Mesenchymal stem cell (in vitro differentiated cells and primary cell): Measurements from ENCODE around the gene TRPM3.
A peak's percentile ranks its signal among the peaks of the same experiment; 100 is the strongest.

Experiments used
- DNase-seq: peaks from one replicate; pipeline ENCODE4 v3.0.0-alpha.2; 2013
- H2AFZ ChIP-seq: one replicate; pipeline ENCODE4 v1.6.1; 2013; ENCODE audit warnings: low read depth, mild to moderate bottlenecking, control low read depth, inconsistent platforms, low read length, moderate library complexity
- H2AK5ac ChIP-seq: 2 replicates; pipeline ENCODE4 v1.6.1; 2013; ENCODE audit warnings: low read length, moderate library complexity, mild to moderate bottlenecking, inconsistent platforms; ENCODE audit not compliant: severe bottlenecking
- H2BK120ac ChIP-seq: one replicate; pipeline ENCODE4 v1.6.1; 2013; ENCODE audit warnings: low read depth, mild to moderate bottlenecking, inconsistent platforms, low read length, moderate library complexity
- H2BK12ac ChIP-seq, 2 experiments: one replicate each; pipeline ENCODE4 v1.6.1; 2013; ENCODE audit warnings: inconsistent platforms in 2 of 2, low read length in 2 of 2, mild to moderate bottlenecking in 2 of 2, moderate library complexity in 2 of 2, control low read depth in 1 of 2
- H2BK15ac ChIP-seq: one replicate; pipeline ENCODE4 v1.6.1; 2013; ENCODE audit warnings: mild to moderate bottlenecking, low read depth, inconsistent platforms; ENCODE audit not compliant: poor library complexity, severe bottlenecking
- H2BK5ac ChIP-seq: 2 replicates; pipeline ENCODE4 v1.6.1; 2013; ENCODE audit warnings: low read depth, mild to moderate bottlenecking, low read length, control low read depth, inconsistent platforms; ENCODE audit not compliant: poor library complexity, severe bottlenecking
- H3K14ac ChIP-seq, 2 experiments: one replicate each; pipeline ENCODE4 v1.6.1; 2013; ENCODE audit warnings: inconsistent platforms in 2 of 2, low read length in 2 of 2, control low read depth in 1 of 2, mild to moderate bottlenecking in 1 of 2, moderate library complexity in 1 of 2
- H3K18ac ChIP-seq, 2 experiments: one replicate each; pipeline ENCODE4 v1.6.1; 2013; ENCODE audit warnings: inconsistent platforms in 2 of 2, low read length in 2 of 2, control low read depth in 1 of 2, low read depth in 1 of 2, mild to moderate bottlenecking in 1 of 2
- H3K23ac ChIP-seq, 2 experiments: one replicate each; pipeline ENCODE4 v1.6.1; 2013; ENCODE audit warnings: inconsistent platforms in 2 of 2, low read length in 2 of 2, mild to moderate bottlenecking in 2 of 2, moderate library complexity in 2 of 2, control low read depth in 1 of 2
- H3K27ac ChIP-seq: 2 replicates; pipeline ENCODE4 v1.5.1; 2013; ENCODE audit warnings: mild to moderate bottlenecking, moderate library complexity, low read length, control low read depth, inconsistent platforms; ENCODE audit not compliant: poor library complexity, severe bottlenecking
- H3K27me3 ChIP-seq, 2 experiments: 2 replicates each; pipeline versions ENCODE4 v1.6.1 to v1.7.0; 2013; ENCODE audit warnings: low read length in 2 of 2, mild to moderate bottlenecking in 2 of 2, moderate library complexity in 2 of 2, control low read depth in 1 of 2, inconsistent platforms in 1 of 2; ENCODE audit not compliant: control insufficient read depth in 1 of 2, insufficient read depth in 1 of 2
- H3K36me3 ChIP-seq, 2 experiments: 2 replicates each; pipeline versions ENCODE4 v1.6.1 to v1.7.0; 2013; ENCODE audit warnings: low read length in 2 of 2, control low read depth in 1 of 2, inconsistent platforms in 1 of 2, low read depth in 1 of 2, mild to moderate bottlenecking in 1 of 2; ENCODE audit not compliant: insufficient read depth in 2 of 2, control insufficient read depth in 1 of 2
- H3K4ac ChIP-seq, 2 experiments: one replicate each; pipeline ENCODE4 v1.6.1; 2013; ENCODE audit warnings: inconsistent platforms in 2 of 2, low read length in 2 of 2, mild to moderate bottlenecking in 2 of 2, moderate library complexity in 2 of 2, control low read depth in 1 of 2, low read depth in 1 of 2
- H3K4me1 ChIP-seq: 2 replicates; pipeline ENCODE4 v1.6.1; 2013; ENCODE audit warnings: low read depth, low read length, control low read depth; ENCODE audit not compliant: control insufficient read depth, insufficient read depth
- H3K4me2 ChIP-seq: 2 replicates; pipeline ENCODE4 v1.6.1; 2013; ENCODE audit warnings: low read length, mild to moderate bottlenecking, inconsistent platforms; ENCODE audit not compliant: poor library complexity, severe bottlenecking
- H3K4me3 ChIP-seq, 2 experiments: 2 replicates each; pipeline versions ENCODE4 v1.5.1 to v1.7.0; 2013; ENCODE audit warnings: low read length in 2 of 2, mild to moderate bottlenecking in 2 of 2, control low read depth in 1 of 2, low read depth in 1 of 2; ENCODE audit not compliant: insufficient read depth in 1 of 2
- H3K79me1 ChIP-seq: replicated peaks from 2 replicates; pipeline ENCODE4 v1.6.1; 2013; ENCODE audit warnings: mild to moderate bottlenecking, control low read depth, low read length, inconsistent platforms; ENCODE audit not compliant: poor library complexity, severe bottlenecking
- H3K9ac ChIP-seq: 2 replicates; pipeline ENCODE4 v1.7.0; 2013; ENCODE audit warnings: mild to moderate bottlenecking, low read length, moderate library complexity
- H3K9me3 ChIP-seq: 2 replicates; pipeline ENCODE4 v1.7.0; 2013; ENCODE audit warnings: mild to moderate bottlenecking, low read length; ENCODE audit not compliant: control insufficient read depth
- H4K8ac ChIP-seq: one replicate; pipeline ENCODE4 v1.6.1; 2013; ENCODE audit warnings: inconsistent platforms, mild to moderate bottlenecking, low read length, moderate library complexity
- H4K91ac ChIP-seq: one replicate; pipeline ENCODE4 v1.6.1; 2013; ENCODE audit warnings: mild to moderate bottlenecking, low read length, inconsistent platforms
- WGBS: methylation state at CpG from one replicate; pipeline ENCODE4 v1.1.7; 2013; ENCODE audit warnings: mixed read lengths; 5-methylcytosine and 5-hydroxymethylcytosine counted together

The TRPM3 gene

DNA sequence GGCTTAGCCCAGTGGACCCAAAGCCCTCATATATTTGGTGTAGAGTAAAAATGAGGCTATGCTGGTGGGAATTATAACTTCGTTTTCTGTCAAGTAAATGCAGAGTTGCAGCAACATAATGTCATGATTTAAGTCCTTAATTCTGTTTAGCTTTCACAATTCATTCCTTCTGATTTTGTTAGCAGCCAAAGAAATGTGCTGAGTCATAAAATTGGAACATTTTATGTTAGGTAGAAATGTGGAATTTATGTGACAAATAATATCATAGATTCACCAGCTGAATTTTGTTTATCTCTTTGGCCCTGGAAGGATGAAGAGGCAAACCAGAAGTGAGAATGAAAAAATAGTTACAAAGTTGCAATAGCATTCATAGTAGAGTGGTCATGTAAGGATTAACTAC, 247.0 kb downstream of the TRPM3 start:
- Histone ChIP-seq H4K8ac (no peak overlapping the region), H3K4me1 (no peaks in the 10 kb centered on the region), H3K9ac (no peak overlapping the region), H3K4ac (no peak overlapping the region), H2BK12ac (no peak overlapping the region), H2AFZ (no peak overlapping the region), H3K27me3 (peaks cover 0 to 3% of the 10 kb centered on the region in 2 experiments), H3K36me3 (no peaks in the 10 kb centered on the region), H4K91ac (no peak overlapping the region), H3K79me1 (no peaks in the 10 kb centered on the region), H3K27ac (no peak overlapping the region), H3K14ac (no peak overlapping the region), H3K9me3 (no peaks in the 10 kb centered on the region), H2AK5ac (no peak overlapping the region), H3K4me2 (no peak overlapping the region), H3K23ac (no peak overlapping the region), H3K18ac (no peak overlapping the region), H2BK5ac (no peak overlapping the region), H2BK15ac (no peak overlapping the region), H2BK120ac (no peak overlapping the region), H3K4me3 (no peak overlapping the region)
- no peak for DNase-seq
- WGBS = no CpG with 5 or more reads among the region's 1 CpG

- H3K27ac ChIP-seq = no peak overlapping the region
- no peak overlapping the region for H3K4me2 ChIP-seq
- no peak overlapping the region for H3K9ac ChIP-seq
- H2AFZ ChIP-seq = no peak overlapping the region
- H3K18ac ChIP-seq = no peak overlapping the region
- DNase-seq = no peak
- no peaks in the 10 kb centered on the region for H3K4me1 ChIP-seq
- no peak overlapping the region for H3K4ac ChIP-seq
- 53% methylated on average over 2 of the region's 2 CpGs for WGBS
- no peak overlapping the region for H2BK12ac ChIP-seq
- H3K9me3 ChIP-seq = no peaks in the 10 kb centered on the region
- H2BK120ac ChIP-seq = no peak overlapping the region
- H3K36me3 ChIP-seq = no peaks in the 10 kb centered on the region
- H2BK15ac ChIP-seq = no peak overlapping the region
- peaks cover 0 to 8% of the 10 kb centered on the region in 2 experiments for H3K27me3 ChIP-seq
- H2AK5ac ChIP-seq = no peak overlapping the region
- no peak overlapping the region for H4K91ac ChIP-seq
- no peak overlapping the region for H2BK5ac ChIP-seq
- no peak overlapping the region for H3K14ac ChIP-seq
- no peak overlapping the region for H4K8ac ChIP-seq
- H3K4me3 ChIP-seq = no peak overlapping the region
- no peaks in the 10 kb centered on the region for H3K79me1 ChIP-seq
- H3K23ac ChIP-seq = no peak overlapping the region
Measured at GRCh38 chr9:70873506-70873905, 247.9 kb downstream of the TRPM3 start.

DNA sequence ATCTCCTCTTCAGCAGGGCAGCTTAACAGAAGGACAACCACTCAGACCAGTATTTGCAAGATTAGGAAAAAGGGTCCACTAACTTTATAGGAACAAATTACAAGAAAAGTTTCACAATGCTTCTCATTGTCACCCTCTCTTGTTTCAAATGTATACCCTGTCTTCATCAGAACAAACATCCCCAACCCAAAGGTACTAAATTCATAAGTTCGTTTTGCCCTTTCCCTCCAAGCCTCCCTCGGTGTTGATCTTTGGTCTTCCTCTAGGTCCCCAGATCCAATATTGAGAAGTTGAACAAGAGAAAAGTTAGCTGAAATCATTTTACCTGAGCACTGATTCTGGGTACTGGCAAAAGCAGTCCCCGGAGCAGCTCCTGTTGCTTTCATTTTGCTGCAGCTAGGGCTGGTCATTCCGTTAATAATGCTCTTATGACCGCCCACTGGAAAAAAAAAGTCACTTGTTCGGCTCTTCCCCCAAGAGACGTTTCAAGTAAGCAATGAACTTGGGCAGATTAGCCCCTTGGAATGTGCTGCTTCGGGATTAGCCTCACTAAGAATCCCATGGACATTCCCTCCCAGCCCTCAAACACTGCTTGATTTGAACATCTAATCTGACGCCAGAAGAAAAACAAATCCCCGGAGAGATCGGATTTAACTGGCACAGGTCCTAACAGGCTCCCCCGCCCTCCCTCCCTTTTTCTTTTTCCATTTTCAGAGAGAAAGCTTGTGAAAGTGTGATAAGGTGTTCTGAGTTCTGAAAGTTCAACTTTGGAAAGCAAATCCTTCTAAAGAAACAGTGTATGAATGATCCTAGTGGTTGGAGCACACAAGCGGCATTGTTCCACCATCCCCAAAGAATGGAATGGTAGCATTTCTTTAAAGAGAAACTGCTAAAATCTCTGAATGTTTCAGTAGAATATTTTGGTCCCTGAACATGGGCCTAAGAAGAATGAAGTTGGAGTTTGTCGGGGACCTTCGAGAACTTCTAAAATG, 252.5 kb downstream of the TRPM3 start:
- H3K4ac ChIP-seq = no peak overlapping the region
- H3K23ac ChIP-seq = no peak overlapping the region
- H3K36me3 ChIP-seq = no peaks in the 10 kb centered on the region
- H3K4me1 ChIP-seq = no peaks in the 10 kb centered on the region
- H3K27ac ChIP-seq = no peak overlapping the region
- no peak overlapping the region for H2BK5ac ChIP-seq
- no peak overlapping the region for H2AFZ ChIP-seq
- H2AK5ac ChIP-seq = no peak overlapping the region
- 83% methylated on average over 11 of the region's 15 CpGs for WGBS
- no peak overlapping the region for H4K91ac ChIP-seq
- no peak overlapping the region for H4K8ac ChIP-seq
- H3K18ac ChIP-seq = no peak overlapping the region
- peak overlapping the region; percentile 76 for H3K9ac ChIP-seq
- H3K79me1 ChIP-seq = no peaks in the 10 kb centered on the region
- no peak overlapping the region for H2BK12ac ChIP-seq
- H2BK120ac ChIP-seq = no peak overlapping the region
- DNase-seq = no peak
- H2BK15ac ChIP-seq = no peak overlapping the region
- H3K9me3 ChIP-seq = no peaks in the 10 kb centered on the region
- H3K4me3 ChIP-seq = peak overlapping the region in 1 of 2 experiments; percentile 77
- H3K14ac ChIP-seq = no peak overlapping the region
- H3K27me3 ChIP-seq = peaks cover 0 to 20% of the 10 kb centered on the region in 2 experiments
- H3K4me2 ChIP-seq = no peak overlapping the region

DNA sequence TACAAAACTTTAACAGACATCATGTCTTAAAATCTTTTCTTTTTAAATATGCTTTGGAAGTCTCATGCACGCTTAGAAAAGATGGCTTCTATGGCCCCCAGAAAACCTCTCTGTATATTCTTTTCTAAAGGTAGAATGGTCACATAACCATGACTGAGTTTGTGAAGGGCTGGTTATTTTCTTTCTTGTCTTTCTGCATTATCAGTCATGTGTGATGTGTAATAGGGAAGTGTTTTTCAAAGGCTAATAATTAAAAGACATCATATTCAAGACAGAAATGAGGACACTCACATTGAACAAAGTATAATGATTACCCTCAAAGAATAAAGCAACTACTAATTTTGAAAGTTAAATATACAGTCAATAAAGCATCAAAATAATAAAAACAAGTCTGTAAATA, 253.4 kb downstream of the TRPM3 start:
- peak overlapping the region; percentile 76 for H3K9ac ChIP-seq
- no peaks in the 10 kb centered on the region for H3K36me3 ChIP-seq
- no peak overlapping the region for H3K14ac ChIP-seq
- WGBS = no CpG with 5 or more reads among the region's 1 CpG
- no peaks in the 10 kb centered on the region for H3K9me3 ChIP-seq
- H3K27me3 ChIP-seq = peaks cover 0 to 20% of the 10 kb centered on the region in 2 experiments
- no peak overlapping the region for H2BK15ac ChIP-seq
- no peak overlapping the region for H4K91ac ChIP-seq
- no peak overlapping the region for H2AFZ ChIP-seq
- no peak overlapping the region for H3K27ac ChIP-seq
- no peaks in the 10 kb centered on the region for H3K4me1 ChIP-seq
- H2BK5ac ChIP-seq = no peak overlapping the region
- DNase-seq = no peak
- no peaks in the 10 kb centered on the region for H3K79me1 ChIP-seq
- no peak overlapping the region for H3K18ac ChIP-seq
- no peak overlapping the region for H3K4me2 ChIP-seq
- H2BK12ac ChIP-seq = no peak overlapping the region
- H2AK5ac ChIP-seq = no peak overlapping the region
- H4K8ac ChIP-seq = no peak overlapping the region
- no peak overlapping the region for H3K23ac ChIP-seq
- H3K4ac ChIP-seq = no peak overlapping the region
- peak overlapping the region in 1 of 2 experiments; percentile 77 for H3K4me3 ChIP-seq
- H2BK120ac ChIP-seq = no peak overlapping the region
